NCI-H446 treated with DMSO at 0.1 percent for 48 hours (cell line): ENCODE data around the gene ZMYND12.
A peak's percentile ranks its signal among the peaks of the same experiment; 100 is the strongest.
"Not testable (repeated sequence)": the region's sequence is repeated elsewhere in the genome, so short reads cannot be mapped to it uniquely, and the experiment has no call there.

Experiments
- DNase-seq: peaks from one replicate; lab custom pipeline; 2025; lab: John Stamatoyannopoulos, UW

The ZMYND12 gene, protein sequence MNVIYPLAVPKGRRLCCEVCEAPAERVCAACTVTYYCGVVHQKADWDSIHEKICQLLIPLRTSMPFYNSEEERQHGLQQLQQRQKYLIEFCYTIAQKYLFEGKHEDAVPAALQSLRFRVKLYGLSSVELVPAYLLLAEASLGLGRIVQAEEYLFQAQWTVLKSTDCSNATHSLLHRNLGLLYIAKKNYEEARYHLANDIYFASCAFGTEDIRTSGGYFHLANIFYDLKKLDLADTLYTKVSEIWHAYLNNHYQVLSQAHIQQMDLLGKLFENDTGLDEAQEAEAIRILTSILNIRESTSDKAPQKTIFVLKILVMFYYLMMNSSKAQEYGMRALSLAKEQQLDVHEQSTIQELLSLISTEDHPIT

GRCh38 chr1:42456010-42456753 is at the start of gene ZMYND12, which contains the start of gene PPCS:
Gene ZMYND12, minus strand, starts transcription at chr1:42456022. Its CDS starts 25 bp downstream, at chr1:42455997.
Gene PPCS, plus strand, starts transcription at chr1:42456543. Its CDS starts 23 bp downstream, at chr1:42456566.
- peak; percentile 60 for DNase-seq

DNA sequence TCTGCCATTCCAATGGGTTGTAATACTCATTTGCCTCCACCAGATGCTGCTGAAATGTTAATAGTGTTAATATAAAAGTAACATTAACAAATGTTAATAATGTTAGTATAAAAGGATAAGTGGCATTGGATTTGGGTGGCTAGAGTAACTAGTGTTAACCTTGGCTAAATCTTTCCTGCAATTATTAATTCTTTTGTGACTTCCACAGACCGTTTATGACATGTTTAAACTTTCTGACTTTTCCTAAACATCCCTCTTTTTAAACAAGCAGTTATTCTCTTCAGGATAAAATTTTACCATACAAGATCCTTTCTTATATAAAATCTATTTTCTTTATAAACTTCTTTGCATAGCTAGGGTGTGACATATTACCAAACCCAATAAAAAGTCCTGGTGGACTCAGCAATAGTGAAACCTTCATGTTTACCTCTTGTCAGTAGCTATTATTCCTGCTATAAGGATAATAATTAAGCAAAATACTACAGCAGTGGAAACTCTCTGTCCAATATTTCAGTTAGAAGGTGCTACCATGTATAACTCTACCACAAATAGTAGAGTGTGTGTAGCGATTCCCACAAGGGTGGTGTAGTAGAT is 48.8 kb upstream of the ZMYND12 start:
- no peak for DNase-seq

- not testable (repeated sequence) for DNase-seq
Measured at GRCh38 chr1:42502031-42502430, 46.2 kb upstream of the ZMYND12 start.

DNA sequence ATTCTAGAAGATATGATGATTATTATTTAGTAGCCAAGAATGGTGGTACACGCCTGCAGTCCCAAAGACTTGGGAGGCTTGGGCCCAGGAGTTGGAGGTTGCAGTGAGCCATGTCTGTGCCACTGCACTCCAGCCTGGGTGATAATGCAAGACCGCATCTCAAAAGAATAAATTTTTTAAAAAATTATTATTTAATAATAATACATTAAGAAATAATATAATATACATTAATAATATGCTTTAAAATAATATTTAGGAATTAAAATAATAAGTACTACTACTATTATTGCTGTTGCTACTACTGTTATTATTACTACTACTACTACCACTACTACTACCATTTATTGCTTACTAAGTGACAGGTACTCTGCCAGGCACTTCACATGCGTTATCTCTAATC is 34.4 kb upstream of the ZMYND12 start:
- no peak for DNase-seq

- peak; percentile 17 for DNase-seq
Measured at GRCh38 chr1:42484382-42484781, 28.6 kb upstream of the ZMYND12 start.

- DNase-seq, result no peak
Measured at GRCh38 chr1:42482635-42483153, 26.9 kb upstream of the ZMYND12 start.

DNA sequence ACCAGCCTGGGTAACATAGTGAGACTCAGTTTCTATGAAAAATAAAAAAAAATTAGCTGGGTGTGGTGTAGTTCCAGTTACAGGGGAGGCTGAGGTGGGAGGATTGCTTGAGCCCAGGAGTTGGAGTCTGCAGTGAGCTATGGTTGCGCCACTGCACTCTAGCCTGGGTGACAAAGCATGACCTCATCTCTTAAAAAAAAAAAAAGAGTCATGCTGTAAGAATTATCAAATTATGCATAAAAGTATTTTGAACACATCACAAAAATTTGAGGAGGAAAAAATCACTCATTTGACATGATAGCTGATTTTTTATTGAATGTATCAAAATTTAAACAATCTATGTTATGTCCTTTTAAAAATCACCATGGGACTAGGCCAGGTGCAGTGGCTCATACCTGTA is 25.1 kb upstream of the ZMYND12 start:
- DNase-seq, result no peak

GRCh38 chr1:42479621-42480020 is 23.8 kb upstream of the ZMYND12 start:
- DNase-seq, result no peak

DNA sequence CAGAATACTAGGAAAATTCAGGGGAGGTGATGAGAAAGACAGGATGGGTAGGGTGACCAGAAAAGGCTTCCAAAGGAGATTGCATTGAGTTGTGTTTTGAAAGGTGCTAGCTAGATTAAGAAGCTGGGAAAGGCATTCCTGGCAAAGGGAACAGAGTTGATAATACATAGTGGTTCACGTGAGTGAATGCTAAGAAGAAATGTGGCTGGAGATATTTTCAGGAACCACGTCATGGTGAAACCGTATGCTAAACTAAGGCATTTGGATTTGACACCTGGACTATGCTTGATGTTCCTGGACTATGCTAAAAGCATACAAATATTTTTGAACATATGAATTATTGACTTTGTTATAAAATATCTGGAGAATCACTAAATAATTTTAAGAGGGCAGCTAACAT is 22.0 kb upstream of the ZMYND12 start:
- no peak for DNase-seq

- not testable (repeated sequence) for DNase-seq
Measured at GRCh38 chr1:42477354-42477753, 21.5 kb upstream of the ZMYND12 start.

DNA sequence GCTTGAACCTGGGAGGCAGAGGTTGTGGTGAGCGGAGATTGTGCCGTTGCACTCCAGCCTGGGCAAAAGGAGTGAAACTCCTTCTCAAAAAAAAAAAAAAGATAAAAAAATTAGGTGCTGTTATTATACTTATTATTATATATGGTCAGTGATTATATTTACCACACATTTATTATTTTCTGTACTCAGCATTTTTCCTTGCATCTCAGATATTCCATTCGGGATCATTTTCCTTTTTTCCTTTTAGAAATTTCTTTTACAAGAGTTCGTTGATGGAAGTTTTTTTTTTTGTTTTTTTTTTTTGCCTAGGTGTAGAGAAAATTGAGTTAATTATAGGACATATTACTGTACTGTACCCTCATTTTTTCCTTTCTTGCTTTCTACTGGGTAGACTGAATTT is 20.8 kb upstream of the ZMYND12 start:
- DNase-seq, result no peak

DNA sequence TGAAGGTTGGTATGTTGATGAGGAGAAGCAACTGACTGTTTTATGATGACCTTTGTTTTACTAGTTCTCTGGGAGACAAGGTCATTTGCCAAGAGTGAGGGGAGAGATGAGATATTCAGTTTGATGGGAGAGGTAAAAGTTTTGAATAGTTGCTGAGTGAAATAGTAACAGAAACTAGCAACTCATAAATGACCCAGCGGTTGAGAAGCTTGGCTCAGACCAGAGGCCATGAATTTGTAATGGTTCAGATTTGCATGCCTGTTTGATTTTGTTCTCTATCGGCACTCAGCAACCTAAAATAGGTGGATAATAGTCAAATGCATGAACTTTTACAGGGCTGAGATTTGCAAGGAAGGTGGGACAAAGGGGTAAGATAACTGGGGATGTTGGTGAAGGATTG is 13.9 kb upstream of the ZMYND12 start:
- no peak for DNase-seq

DNA sequence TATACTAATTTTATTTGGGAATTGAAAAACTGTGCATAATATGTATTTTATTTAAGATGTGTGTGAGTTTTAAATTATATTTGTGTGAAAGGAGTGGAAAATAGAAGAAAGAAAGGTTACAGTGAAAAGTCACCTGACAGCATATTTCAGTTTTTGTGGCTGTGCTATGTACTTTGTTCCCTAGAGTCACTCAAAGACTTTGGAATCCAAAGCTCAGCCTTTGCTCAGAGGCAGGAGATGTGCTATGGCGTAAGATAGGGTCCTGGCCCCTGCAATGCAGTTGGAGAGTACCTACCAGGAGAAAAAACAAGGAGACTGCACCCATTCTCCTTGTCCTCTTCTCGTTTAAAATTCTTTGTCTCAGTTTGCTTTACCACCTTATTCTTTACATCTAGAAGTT is 10.2 kb upstream of the ZMYND12 start:
- DNase-seq, result no peak

- DNase-seq, result no peak
Measured at GRCh38 chr1:42463921-42464320, 8.1 kb upstream of the ZMYND12 start.

- DNase-seq, result peak; percentile 97
Measured at GRCh38 chr1:42462828-42463763, 7.3 kb upstream of the ZMYND12 start, which contains the start of gene CCDC30. Gene CCDC30, plus strand, starts transcription at chr1:42463286. Its CDS starts 17,266 bp downstream, at chr1:42480552.

- DNase-seq, result no peak
Measured at GRCh38 chr1:42461196-42461595, 5.4 kb upstream of the ZMYND12 start.

GRCh38 chr1:42456754-42457089 is 900 bp upstream of the ZMYND12 start:
- no peak for DNase-seq

DNA sequence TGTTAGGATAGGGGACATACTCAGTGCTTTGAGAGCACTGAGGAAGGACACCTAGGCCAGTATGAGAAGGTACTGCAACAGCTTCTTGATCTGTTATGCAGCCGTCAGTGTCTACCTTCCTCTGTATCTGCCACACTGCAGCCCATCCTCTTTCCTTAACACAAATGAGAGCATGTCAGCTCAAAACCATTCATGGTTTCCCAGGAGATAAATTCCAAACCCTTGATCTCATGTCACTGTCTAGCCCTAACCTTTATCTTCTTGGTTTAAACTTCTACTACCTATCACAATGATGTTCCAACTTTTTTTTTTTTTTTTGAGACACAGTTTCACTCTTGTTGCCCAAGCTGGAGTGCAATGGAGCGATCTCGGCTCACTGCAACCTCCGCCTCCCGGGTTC is 1.4 kb downstream of the ZMYND12 start:
- no peak for DNase-seq

- no peak for DNase-seq
Measured at GRCh38 chr1:42453386-42453785, 2.4 kb downstream of the ZMYND12 start.

DNA sequence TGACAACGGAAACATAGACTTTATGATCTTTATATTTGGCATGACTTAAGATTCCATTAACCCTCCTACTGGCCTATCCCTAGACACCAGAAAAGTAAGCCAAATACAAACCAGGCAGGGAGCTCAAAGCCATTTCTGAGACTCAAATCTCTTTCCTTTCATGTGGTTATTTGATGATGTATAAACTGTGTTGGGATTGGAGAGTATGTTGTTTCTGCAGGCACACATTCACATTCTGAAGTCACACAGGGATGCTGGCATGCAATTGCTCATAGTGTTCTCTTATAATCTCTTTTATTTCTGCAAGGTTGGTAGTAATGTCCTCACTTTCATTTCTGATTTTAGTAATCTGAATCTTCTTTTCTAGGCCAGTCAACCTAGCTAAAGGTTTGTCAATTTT is 5.8 kb downstream of the ZMYND12 start:
- no peak for DNase-seq

DNA sequence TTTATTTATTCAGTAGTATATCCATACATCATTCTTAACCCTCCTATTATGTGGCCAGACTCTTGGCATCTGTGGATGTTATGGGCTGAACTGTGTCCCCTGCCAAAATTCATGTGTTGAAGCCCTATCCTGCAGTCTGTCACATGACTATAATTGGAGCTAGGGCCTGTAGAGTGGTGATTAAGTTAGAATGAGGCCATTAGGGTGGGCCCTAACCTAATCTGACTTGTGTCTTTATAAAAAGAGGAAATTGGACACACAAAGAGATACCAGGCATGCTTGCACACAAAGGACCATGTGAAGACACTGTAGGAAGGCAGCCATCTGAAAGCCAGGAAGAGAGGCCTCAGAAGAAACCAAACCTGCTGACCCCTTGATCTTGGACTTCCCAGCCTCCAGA is 6.6 kb downstream of the ZMYND12 start:
- no peak for DNase-seq

DNA sequence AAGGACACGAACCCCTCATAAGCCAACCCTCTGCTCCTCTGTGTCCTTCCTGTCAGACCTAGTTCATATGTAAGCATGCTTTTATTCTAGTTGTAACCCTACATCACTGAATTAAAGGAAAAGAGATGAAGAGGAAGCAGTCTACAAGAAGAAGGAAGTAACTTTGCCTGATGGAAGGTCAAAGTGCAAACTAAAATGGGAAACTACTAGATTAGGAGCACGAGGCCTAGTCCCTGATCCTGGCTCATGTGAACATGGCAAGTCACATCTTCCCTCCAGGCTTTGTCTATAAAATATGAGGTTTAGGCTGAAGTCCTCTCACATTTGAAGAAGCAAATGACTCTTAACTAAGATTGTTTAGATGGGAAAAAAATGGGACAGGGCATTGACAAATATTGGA is 13.2 kb downstream of the ZMYND12 start:
- DNase-seq, result no peak
